ENCODE results near the gene ATP2C1.

DNA sequence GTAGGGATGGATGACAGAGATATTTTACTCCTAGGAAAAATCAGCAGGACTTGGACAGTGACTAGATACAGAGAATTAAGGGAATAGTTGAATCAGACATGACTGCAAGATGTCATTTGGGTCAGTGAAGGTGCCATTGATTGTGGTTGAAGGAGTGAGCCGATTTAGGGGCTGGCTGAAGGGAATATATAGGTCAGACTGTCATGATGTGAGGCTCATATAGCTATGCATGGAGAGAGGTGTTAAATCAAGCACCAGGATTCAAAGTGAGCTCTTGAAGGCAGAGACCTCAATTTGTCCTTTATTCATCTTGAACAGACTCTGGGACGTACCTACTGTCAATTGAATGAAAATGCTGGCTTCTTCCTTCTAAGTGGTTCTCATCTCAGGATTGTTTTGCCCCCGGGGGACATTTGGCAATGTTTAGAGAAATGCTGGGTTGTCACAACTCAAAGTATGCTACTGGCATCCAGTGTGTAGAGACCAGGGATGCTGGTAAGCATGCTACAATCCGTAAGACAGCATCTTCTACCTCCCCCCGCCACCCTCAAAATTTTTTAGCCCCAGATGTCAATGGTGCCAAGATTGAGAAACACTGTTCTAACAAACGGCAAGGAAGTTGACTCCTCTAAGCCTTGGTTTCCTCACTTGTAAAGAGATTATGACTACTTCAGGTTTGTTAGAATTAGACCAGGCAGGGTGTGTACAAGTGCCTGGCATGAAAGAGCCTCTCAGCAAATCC, 7.8 kb downstream of the ATP2C1 start:
- TF ChIP-seq CEBPB (IDR thresholded peaks at IDR 0.05; ENCODE audit: low read depth, low read length), result no peak
- TF ChIP-seq, protein P1, sequence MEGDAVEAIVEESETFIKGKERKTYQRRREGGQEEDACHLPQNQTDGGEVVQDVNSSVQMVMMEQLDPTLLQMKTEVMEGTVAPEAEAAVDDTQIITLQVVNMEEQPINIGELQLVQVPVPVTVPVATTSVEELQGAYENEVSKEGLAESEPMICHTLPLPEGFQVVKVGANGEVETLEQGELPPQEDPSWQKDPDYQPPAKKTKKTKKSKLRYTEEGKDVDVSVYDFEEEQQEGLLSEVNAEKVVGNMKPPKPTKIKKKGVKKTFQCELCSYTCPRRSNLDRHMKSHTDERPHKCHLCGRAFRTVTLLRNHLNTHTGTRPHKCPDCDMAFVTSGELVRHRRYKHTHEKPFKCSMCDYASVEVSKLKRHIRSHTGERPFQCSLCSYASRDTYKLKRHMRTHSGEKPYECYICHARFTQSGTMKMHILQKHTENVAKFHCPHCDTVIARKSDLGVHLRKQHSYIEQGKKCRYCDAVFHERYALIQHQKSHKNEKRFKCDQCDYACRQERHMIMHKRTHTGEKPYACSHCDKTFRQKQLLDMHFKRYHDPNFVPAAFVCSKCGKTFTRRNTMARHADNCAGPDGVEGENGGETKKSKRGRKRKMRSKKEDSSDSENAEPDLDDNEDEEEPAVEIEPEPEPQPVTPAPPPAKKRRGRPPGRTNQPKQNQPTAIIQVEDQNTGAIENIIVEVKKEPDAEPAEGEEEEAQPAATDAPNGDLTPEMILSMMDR (conservative IDR thresholded peaks at IDR 0.05; ENCODE audit: low read depth, low read length), result no peak
- no peak for TF ChIP-seq POLR2A (IDR thresholded peaks at IDR 0.05; ENCODE audit: low read depth, low read length)
- no peak for TF ChIP-seq BHLHE40 (IDR thresholded peaks at IDR 0.05; ENCODE audit: low read depth, low read length)
- TF ChIP-seq RAD21 (IDR thresholded peaks at IDR 0.05; ENCODE audit: low read length), result no peak
- TF ChIP-seq CHD1 (IDR thresholded peaks at IDR 0.05; ENCODE audit: low read depth, low read length), result no peak
- TF ChIP-seq, protein P2, sequence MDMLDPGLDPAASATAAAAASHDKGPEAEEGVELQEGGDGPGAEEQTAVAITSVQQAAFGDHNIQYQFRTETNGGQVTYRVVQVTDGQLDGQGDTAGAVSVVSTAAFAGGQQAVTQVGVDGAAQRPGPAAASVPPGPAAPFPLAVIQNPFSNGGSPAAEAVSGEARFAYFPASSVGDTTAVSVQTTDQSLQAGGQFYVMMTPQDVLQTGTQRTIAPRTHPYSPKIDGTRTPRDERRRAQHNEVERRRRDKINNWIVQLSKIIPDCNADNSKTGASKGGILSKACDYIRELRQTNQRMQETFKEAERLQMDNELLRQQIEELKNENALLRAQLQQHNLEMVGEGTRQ (IDR thresholded peaks at IDR 0.05; ENCODE audit: low read depth, low read length), result no peak
- TF ChIP-seq RFX5 (IDR thresholded peaks at IDR 0.05; ENCODE audit: low read depth, low read length), result no peak
- TF ChIP-seq NFE2L2 (IDR thresholded peaks at IDR 0.05; ENCODE audit: low read depth, low read length), result no peak
- no peak for TF ChIP-seq RCOR1 (IDR thresholded peaks at IDR 0.05; ENCODE audit: insufficient replicate concordance, low read length)

Measured in IMR-90 (cell line).